ENCODE data around the gene OR1I1.

- TF ChIP-seq POLR2AphosphoS5 (IDR thresholded peaks at IDR 0.05) (no peak), CTCF (IDR thresholded peaks at IDR 0.05) (no peak), POLR2A (IDR thresholded peaks at IDR 0.05) (no peak), EP300 (IDR thresholded peaks at IDR 0.05) (no peak)
Measured at GRCh38 chr19:15042003-15042402, 40.0 kb upstream of the OR1I1 start.

Measured in sigmoid colon (tissue), 4 donors.